AG09309 (cell line): ENCODE data around the gene RGS17.
A peak's percentile ranks its signal among the peaks of the same experiment; 100 is the strongest.
"Not testable (repeated sequence)": the region's sequence is repeated elsewhere in the genome, so short reads cannot be mapped to it uniquely, and the experiment has no call there.

Experiments used
- DNase-seq: peaks from one replicate; pipeline ENCODE4 v3.0.0-alpha.2; 2010; ENCODE audit warnings: low read depth
- H3K4me3 ChIP-seq: 2 replicates; pipeline ENCODE4 v1.5.1; 2011; ENCODE audit warnings: mild to moderate bottlenecking, low read depth, low read length, moderate library complexity; ENCODE audit not compliant: control insufficient read depth
- CTCF ChIP-seq: IDR thresholded peaks from 2 replicates; pipeline ENCODE4 v1.5.1; 2011; ENCODE audit warnings: mild to moderate bottlenecking, low read depth, low read length, inconsistent platforms; ENCODE audit not compliant: insufficient read depth, control insufficient read depth; ENCODE audit errors: missing control alignments

RGS17 gene

DNA sequence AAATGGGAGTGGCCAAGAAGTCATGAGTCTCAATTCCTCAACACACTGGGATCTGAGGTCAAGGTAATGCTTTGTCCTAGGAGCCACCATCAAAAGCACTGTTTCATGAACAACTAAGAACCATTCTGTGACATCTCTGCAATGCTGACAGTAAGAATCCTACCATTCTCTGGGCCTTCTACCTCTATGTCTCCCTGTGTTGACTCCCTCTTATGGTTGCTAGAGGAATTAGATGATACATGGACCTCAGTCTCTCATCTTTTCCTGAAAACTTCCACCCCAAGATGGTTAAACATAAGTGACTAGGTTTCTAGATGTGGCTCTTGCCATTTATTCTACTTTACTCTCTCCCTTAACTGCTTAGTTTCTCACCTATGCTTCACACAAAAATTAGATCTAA, 137.7 kb downstream of the RGS17 start:
- TF ChIP-seq CTCF: no peak
- DNase-seq: no peak
- no peak overlapping the region for H3K4me3 ChIP-seq

GRCh38 chr6:152986978-152987377, 144.1 kb downstream of the RGS17 start:
- TF ChIP-seq CTCF: no peak
- H3K4me3 ChIP-seq: no peak overlapping the region
- DNase-seq: no peak

DNA sequence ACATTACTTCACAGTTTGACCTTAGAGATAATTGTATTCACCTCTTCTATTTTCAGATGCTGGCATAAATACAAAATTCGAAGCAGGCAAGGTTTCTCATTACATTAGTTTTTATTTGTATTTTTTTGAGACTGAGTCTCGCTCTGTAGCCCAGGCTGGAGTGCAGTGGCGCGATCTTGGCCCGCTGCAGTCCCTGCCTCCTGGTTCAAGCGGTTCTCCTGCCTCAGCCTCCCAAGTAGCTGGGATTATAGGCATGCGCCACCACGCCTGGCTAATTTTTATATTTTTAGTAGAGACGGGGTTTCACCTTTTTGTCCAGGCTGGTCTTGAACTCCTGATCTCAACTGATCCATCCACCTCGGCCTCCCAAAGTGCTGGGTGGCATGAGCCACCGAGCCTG, 145.8 kb downstream of the RGS17 start:
- H3K4me3 ChIP-seq, DNase-seq: not testable (repeated sequence)

GRCh38 chr6:152984513-152984872, 146.6 kb downstream of the RGS17 start:
- no peak for DNase-seq
- TF ChIP-seq CTCF: no peak
- peak overlapping the region; percentile 75 for H3K4me3 ChIP-seq

GRCh38 chr6:152983637-152984512, 147.2 kb downstream of the RGS17 start:
- H3K4me3 ChIP-seq: peak overlapping the region; percentile 75
- peak; percentile 23 for DNase-seq
- no peak for TF ChIP-seq CTCF

DNA sequence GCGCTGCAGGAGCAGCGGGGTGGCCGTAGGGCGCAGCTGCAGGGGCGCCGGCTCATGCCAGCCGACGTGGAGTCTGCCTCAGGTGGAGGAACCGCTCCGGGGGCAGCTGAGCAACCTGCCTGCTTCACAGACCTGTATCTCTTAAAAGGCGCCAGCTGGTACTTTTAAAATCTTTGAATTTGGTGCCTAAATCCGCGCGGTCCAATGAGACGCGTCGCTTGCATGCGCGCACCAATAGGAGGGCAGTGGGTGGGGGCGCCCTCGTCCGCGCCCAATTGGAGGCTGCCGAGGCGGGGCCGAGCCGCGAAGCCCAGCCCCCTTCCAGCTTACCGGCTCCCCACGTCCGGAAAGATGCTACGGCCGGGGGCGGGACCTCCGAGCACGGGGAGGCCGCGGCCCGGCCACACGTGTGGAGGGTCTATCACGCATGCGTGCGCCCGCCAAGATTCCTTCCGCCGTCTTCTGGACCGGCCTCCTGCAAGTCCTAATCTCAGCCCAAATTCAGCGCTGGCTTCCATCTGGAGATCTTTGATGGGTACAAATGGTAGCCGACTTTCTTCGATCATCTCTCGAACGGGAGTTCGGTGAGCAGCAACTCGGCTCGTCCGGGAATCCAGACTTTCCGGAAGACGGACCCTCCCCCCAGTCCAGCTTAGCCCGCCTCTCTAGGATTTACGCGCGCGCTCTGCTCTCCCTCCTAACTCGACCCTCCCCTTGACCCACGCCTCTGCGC, 148.0 kb downstream of the RGS17 start, which contains the start of gene FBXO5:
FBXO5 (minus strand) TSS at position 138 of the 733 bp plus-strand sequence; CDS start at position 56, 82 bp downstream.
- peak; percentile 86 for DNase-seq

More for the DNA sequence above, 148.0 kb downstream of the RGS17 start, which contains the start of gene FBXO5:
- H3K4me3 ChIP-seq: peak within 1 kb of the TSS; percentile 75
- no peak for TF ChIP-seq CTCF
